Mucosa of descending colon (tissue), 3 donors: ENCODE data around the gene TMC8. TPM values are rescaled to one million over a fixed set of nuclear protein-coding genes. Genes with fewer than 3 reads are reported as not detected.

Experiments
- ATAC-seq: fragments of 200-7000 bp; cut with Tn5 transposase; one replicate; pipeline ENCODE4 v1.9.1; 2020; ENCODE audit warnings: mild to moderate bottlenecking, moderate library complexity
- DNase-seq, 3 donors: peaks; one replicate each; pipeline ENCODE4 v3.0.0-alpha.2; 2020
- H3K36me3 ChIP-seq: fragments of 200-600 bp; one replicate; pipeline ENCODE4 v1.8.0; 2021; ENCODE audit warnings: low read depth, mild to moderate bottlenecking
- H3K4me1 ChIP-seq: fragments of 200-600 bp; one replicate; pipeline ENCODE4 v1.8.0; 2021; ENCODE audit warnings: low read depth, mild to moderate bottlenecking
- H3K4me3 ChIP-seq: fragments of 200-600 bp; one replicate; pipeline ENCODE4 v1.8.0; 2021; ENCODE audit warnings: mild to moderate bottlenecking
- H3K9me3 ChIP-seq: fragments of 200-600 bp; one replicate; pipeline ENCODE4 v1.8.0; 2021; ENCODE audit warnings: mild to moderate bottlenecking
- intact Hi-C, 2 donors: fragments of 100-400 bp; cut with DNase I in 1 of 2; cut with micrococcal nuclease in 1 of 2; formaldehyde crosslinking; loops; one replicate each; pipeline versions ENCODE4 v1.11.0 to v1.11.1; 2022; cut with DNase I, micrococcal nuclease
- total RNA-seq, 3 donors: library from RNA; stranded (reverse); fragmentation: NEBNext Ultra II Directional in 2 of 3; extraction: Animal tissue kit (Norgen Biotek cat#: 25700) in 2 of 3; gene quantifications; one replicate each; pipeline versions ENCODE4 v1.2.1 to v1.2.4, GENCODE V29; 2021 to 2023
- TF ChIP-seq, protein P1 (sequence below): fragments of 200-600 bp; IDR thresholded peaks from one replicate; pipeline ENCODE4 v1.8.0; 2022; ENCODE audit warnings: antibody characterized with exemption, mild to moderate bottlenecking
- donor health status: DM: no; HTN: no; CAD: no; lungs with moderate emphysema.
- donor health status: DM: no; HTN: no; CAD: no.
- donor health status: DM: no; HTN: yes; CAD: no.

TMC8 gene
- total RNA-seq, 3 donors from 2014 or later: 6.0 to 11.4 (median 8.5) TPM

DNA sequence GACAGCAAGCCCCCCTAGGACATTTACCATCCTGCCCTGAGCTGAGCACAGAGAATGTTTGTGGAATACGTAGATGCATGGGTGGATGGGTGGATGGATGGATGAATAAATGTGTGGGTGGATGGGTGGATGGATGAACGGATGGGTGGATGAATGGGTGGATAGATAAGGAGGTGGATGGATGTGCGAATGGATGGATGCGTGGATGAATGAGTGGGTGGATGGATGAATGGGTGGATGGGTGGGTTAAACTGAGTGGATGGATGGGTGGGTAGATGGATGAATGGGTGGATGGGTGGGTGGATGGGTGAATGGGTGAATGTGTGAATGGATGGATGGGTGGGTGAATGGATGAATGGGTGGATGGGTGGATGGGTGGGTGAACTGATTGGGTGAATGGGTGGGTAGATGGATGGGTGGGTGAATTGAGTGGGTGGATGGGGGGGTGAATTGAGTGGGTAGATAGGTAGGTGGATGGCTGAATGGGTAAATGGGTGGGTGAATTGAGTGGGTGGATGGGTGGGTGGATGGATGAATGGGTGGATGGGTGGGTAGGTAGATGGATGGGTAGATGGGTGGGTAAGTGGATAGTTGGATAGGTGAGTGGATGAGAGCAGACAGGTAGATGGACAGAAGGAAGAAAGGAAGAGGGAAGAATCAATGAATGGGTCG is 7.2 kb upstream of the TMC8 start:
- Histone ChIP-seq H3K9me3 (no peaks in the 10 kb centered on the region), H3K4me3 (no peak overlapping the region), H3K4me1 (peaks cover 20% of the 10 kb centered on the region), H3K36me3 (no peaks in the 10 kb centered on the region)
- TF ChIP-seq, protein P1, sequence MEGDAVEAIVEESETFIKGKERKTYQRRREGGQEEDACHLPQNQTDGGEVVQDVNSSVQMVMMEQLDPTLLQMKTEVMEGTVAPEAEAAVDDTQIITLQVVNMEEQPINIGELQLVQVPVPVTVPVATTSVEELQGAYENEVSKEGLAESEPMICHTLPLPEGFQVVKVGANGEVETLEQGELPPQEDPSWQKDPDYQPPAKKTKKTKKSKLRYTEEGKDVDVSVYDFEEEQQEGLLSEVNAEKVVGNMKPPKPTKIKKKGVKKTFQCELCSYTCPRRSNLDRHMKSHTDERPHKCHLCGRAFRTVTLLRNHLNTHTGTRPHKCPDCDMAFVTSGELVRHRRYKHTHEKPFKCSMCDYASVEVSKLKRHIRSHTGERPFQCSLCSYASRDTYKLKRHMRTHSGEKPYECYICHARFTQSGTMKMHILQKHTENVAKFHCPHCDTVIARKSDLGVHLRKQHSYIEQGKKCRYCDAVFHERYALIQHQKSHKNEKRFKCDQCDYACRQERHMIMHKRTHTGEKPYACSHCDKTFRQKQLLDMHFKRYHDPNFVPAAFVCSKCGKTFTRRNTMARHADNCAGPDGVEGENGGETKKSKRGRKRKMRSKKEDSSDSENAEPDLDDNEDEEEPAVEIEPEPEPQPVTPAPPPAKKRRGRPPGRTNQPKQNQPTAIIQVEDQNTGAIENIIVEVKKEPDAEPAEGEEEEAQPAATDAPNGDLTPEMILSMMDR: no peak
- DNase-seq: no peak
- ATAC-seq: no peak
- intact Hi-C loops: no loop called here

- intact Hi-C loops: no loop called here
Measured at GRCh38 chr17:78124081-78124835, 6.3 kb upstream of the TMC8 start.

GRCh38 chr17:78124836-78125137 is 5.8 kb upstream of the TMC8 start:
- intact Hi-C loops: no loop called here
- no peaks in the 10 kb centered on the region for H3K36me3 ChIP-seq
- no peak overlapping the region for H3K4me3 ChIP-seq
- H3K9me3 ChIP-seq: no peaks in the 10 kb centered on the region
- ATAC-seq (no peak), DNase-seq (no peak)
- TF ChIP-seq, protein P1: no peak
- peaks cover 26% of the 10 kb centered on the region for H3K4me1 ChIP-seq

More at GRCh38 chr17:78124081-78124835, 6.3 kb upstream of the TMC8 start:
- peak in 2 of 3 donors; percentile 51 to 79 for DNase-seq
- Histone ChIP-seq H3K9me3 (no peaks in the 10 kb centered on the region), H3K4me1 (peaks cover 21% of the 10 kb centered on the region), H3K36me3 (no peaks in the 10 kb centered on the region), H3K4me3 (no peak overlapping the region)
- TF ChIP-seq, protein P1: no peak
- no peak for ATAC-seq

DNA sequence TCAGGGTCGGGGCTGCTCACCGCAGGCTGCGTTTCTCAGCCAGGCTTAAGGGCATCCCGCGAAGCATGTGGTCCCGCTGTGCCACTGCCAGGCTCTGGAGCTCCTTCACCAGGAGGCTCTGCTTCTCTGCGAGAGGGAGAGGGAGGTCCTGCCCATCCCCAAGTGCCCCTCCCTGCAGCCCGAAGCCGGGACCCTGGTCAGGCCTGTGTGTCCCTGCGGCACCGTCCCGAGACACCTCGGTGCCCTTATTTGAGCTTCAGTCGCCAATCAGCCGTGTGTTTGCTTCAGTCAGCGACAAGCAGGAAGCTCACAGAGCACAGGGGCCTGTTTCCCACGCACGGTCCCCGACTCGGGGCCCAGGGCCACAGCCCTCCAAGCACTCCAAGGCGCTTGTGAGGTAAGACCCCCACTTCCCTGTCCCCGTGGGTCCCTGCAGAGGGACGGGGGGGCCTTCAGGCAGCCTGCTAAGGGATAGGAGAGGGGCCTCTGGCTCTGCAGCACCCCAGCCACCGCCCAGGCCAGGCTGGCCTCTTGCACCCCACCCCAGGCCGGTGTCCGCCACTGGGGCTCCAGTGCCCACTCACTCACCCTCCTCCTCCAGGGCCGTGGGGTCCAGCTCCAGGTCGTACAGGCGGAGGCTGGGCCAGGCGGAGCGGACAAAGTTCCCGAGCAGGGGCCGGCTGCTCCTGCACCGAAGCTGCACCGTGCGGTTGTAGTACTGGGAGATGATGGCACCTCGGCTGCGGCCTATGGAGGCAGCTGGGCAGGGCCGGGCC is 5.2 kb upstream of the TMC8 start:
- intact Hi-C loops: no loop called here
- H3K36me3 ChIP-seq: no peaks in the 10 kb centered on the region
- no peaks in the 10 kb centered on the region for H3K9me3 ChIP-seq
- H3K4me1 ChIP-seq: peaks cover 30% of the 10 kb centered on the region
- DNase-seq (peak in 2 of 3 donors; percentile 39 to 62), ATAC-seq (no peak)
- TF ChIP-seq, protein P1: no peak
- no peak overlapping the region for H3K4me3 ChIP-seq

DNA sequence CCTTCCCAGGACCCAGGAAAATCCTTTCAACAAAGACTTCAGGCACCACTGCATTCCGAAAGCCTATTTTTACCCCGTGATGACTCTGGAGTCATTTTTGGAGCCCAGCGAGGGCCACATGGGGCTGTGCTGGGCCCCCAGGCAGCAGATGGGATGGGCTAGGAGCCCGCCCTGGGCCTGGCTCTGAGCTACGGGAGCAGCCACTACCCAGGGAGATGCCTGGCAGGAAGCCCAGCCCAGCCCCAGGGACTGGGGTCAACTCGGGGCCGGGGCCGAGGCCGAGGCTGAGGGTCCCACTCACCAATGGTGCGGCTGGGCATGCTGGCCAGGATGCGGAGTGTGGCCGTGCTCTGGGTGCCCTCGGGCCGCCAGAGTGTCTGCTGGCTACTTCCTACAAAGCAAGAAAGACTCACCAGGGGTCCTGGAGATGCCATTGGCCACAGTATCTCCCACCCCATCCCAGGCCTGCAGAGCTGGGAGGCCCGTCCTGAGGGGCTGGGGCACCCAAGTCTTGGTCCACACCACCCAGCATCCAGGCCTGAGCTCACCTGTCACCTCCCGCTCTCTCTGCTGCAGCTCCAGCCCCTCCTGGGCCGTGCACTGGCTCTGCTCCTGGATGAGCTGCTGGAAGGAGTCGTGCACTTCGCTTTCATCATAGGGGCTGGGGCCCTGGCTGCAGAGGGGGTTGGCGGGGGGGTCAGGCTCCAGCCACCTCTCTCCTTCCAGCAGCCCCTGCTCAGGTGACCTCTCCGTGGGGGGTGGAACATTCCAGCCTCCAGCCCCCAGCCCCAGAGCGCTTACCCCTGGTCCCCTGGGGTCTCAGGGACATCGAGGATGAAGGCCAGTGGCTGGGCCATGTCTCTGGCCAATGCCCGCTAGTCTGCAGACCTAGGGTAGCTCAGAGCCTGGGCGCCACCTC is 4.3 kb upstream of the TMC8 start:
- TF ChIP-seq, protein P1: no peak
- peaks cover 31% of the 10 kb centered on the region for H3K4me1 ChIP-seq
- DNase-seq (peak in 1 of 3 donors; percentile 49), ATAC-seq (no peak)
- no peaks in the 10 kb centered on the region for H3K36me3 ChIP-seq
- intact Hi-C loops: no loop called here
- no peaks in the 10 kb centered on the region for H3K9me3 ChIP-seq
- no peak overlapping the region for H3K4me3 ChIP-seq
